Panc1 (cell line): Measurements from ENCODE around the gene COQ9.

ENCODE experiments used
- REST ChIP-seq, 2 experiments: IDR thresholded peaks; 2 replicates each; pipeline ENCODE4 v1.6.1; 2011 to 2012; ENCODE audit warnings: low read depth in 2 of 2, control low read depth in 1 of 2, low read length in 1 of 2, mild to moderate bottlenecking in 1 of 2, moderate library complexity in 1 of 2; ENCODE audit not compliant: insufficient read depth in 1 of 2
- TF ChIP-seq, protein P1 (sequence below): fragments of 450-650 bp; IDR thresholded peaks from 2 replicates; pipeline ENCODE4 v1.5.1; 2017; ENCODE audit warnings: mild to moderate bottlenecking

GRCh38 chr16:57502048-57502775, 54.9 kb downstream of the COQ9 start:
- TF ChIP-seq, protein P1, sequence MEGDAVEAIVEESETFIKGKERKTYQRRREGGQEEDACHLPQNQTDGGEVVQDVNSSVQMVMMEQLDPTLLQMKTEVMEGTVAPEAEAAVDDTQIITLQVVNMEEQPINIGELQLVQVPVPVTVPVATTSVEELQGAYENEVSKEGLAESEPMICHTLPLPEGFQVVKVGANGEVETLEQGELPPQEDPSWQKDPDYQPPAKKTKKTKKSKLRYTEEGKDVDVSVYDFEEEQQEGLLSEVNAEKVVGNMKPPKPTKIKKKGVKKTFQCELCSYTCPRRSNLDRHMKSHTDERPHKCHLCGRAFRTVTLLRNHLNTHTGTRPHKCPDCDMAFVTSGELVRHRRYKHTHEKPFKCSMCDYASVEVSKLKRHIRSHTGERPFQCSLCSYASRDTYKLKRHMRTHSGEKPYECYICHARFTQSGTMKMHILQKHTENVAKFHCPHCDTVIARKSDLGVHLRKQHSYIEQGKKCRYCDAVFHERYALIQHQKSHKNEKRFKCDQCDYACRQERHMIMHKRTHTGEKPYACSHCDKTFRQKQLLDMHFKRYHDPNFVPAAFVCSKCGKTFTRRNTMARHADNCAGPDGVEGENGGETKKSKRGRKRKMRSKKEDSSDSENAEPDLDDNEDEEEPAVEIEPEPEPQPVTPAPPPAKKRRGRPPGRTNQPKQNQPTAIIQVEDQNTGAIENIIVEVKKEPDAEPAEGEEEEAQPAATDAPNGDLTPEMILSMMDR, result no peak
- no peak for TF ChIP-seq REST (IDR thresholded peaks at IDR 0.05; ENCODE audit: insufficient read depth in 1 of 2, low read depth in 2 of 2, low read length in 1 of 2)
